ENCODE data around the gene ATP4A. TPM values are rescaled to one million over a fixed set of nuclear protein-coding genes. Genes with fewer than 3 reads are reported as not detected.
A peak's percentile ranks its signal among the peaks of the same experiment; 100 is the strongest.
"Not testable (repeated sequence)": the region's sequence is repeated elsewhere in the genome, so short reads cannot be mapped to it uniquely, and the experiment has no call there.

Gene ATP4A
- total RNA-seq, 3 donors from 2014 or later (not counting 1 experiment from before 2014, with no cell fraction given), result not detected

- Mint-ChIP-seq H3K9me3 (no peaks in the 10 kb centered on the region), H3K27ac (no peak overlapping the region), H3K36me3 (no peaks in the 10 kb centered on the region), H3K4me1 (peaks cover 10 to 14% of the 10 kb centered on the region in 2 donors), H3K4me3 (no peak overlapping the region), H3K27me3 (ENCODE audit: low read depth in 2 of 2) (no peaks in the 10 kb centered on the region)
- peak overlapping the region; percentile 64 for H3K27ac ChIP-seq (ENCODE audit: low read length)
- H3K9me3 ChIP-seq (ENCODE audit: control insufficient read depth, insufficient read depth, low read length), result no peaks in the 10 kb centered on the region
- 40% methylated on average over 6 of the region's 6 CpGs for WGBS (ENCODE audit: insufficient coverage)
- H3K27me3 ChIP-seq (ENCODE audit: control insufficient read depth, insufficient read depth, low read length), result no peaks in the 10 kb centered on the region
- no peak overlapping the region for H3K4me3 ChIP-seq (ENCODE audit: low read length)
- ATAC-seq (no peak), DNase-seq (peak in 1 of 2 donors; percentile 47)
- intact Hi-C loops (cut with micrococcal nuclease), result no loop called here
- H3K4me1 ChIP-seq (ENCODE audit: control insufficient read depth, insufficient read depth, low read length), result peaks cover 32% of the 10 kb centered on the region
- TF ChIP-seq CTCF (IDR thresholded peaks at IDR 0.05), result no peak
- H3K36me3 ChIP-seq (ENCODE audit: control insufficient read depth, insufficient read depth, low read length), result no peaks in the 10 kb centered on the region
These were observed 46.4 kb upstream of the ATP4A start for GRCh38 chr19:35609851-35610353.

GRCh38 chr19:35608251-35608650 lies 44.8 kb upstream of the ATP4A start:
- Histone ChIP-seq H3K36me3 (ENCODE audit: control insufficient read depth, insufficient read depth, low read length) (no peaks in the 10 kb centered on the region), H3K9me3 (ENCODE audit: control insufficient read depth, insufficient read depth, low read length) (no peaks in the 10 kb centered on the region), H3K27me3 (ENCODE audit: control insufficient read depth, insufficient read depth, low read length) (no peaks in the 10 kb centered on the region), H3K27ac (ENCODE audit: low read length) (no peak overlapping the region), H3K4me3 (ENCODE audit: low read length) (no peak overlapping the region), H3K4me1 (ENCODE audit: control insufficient read depth, insufficient read depth, low read length) (peaks cover 29% of the 10 kb centered on the region)
- intact Hi-C loops (cut with micrococcal nuclease), result no loop called here
- no peak for TF ChIP-seq CTCF (IDR thresholded peaks at IDR 0.05)
- H3K4me1 Mint-ChIP-seq, result peaks cover 10 to 14% of the 10 kb centered on the region in 2 donors
- no peak for ATAC-seq
- H3K4me3 Mint-ChIP-seq, result no peak overlapping the region
- no peaks in the 10 kb centered on the region for H3K36me3 Mint-ChIP-seq
- no peak overlapping the region for H3K27ac Mint-ChIP-seq
- H3K9me3 Mint-ChIP-seq, result no peaks in the 10 kb centered on the region
- 80% methylated on average over 2 of the region's 2 CpGs for WGBS (ENCODE audit: insufficient coverage)
- H3K27me3 Mint-ChIP-seq (ENCODE audit: low read depth in 2 of 2), result no peaks in the 10 kb centered on the region
- DNase-seq, result peak in 1 of 2 donors; percentile 26

GRCh38 chr19:35607661-35608060 lies 44.2 kb upstream of the ATP4A start:
- Histone ChIP-seq H3K27me3 (ENCODE audit: control insufficient read depth, insufficient read depth, low read length) (no peaks in the 10 kb centered on the region), H3K4me1 (ENCODE audit: control insufficient read depth, insufficient read depth, low read length) (peaks cover 23% of the 10 kb centered on the region), H3K27ac (ENCODE audit: low read length) (no peak overlapping the region), H3K36me3 (ENCODE audit: control insufficient read depth, insufficient read depth, low read length) (no peaks in the 10 kb centered on the region), H3K4me3 (ENCODE audit: low read length) (no peak overlapping the region), H3K9me3 (ENCODE audit: control insufficient read depth, insufficient read depth, low read length) (no peaks in the 10 kb centered on the region)
- intact Hi-C loops (cut with micrococcal nuclease), result no loop called here
- no peak for DNase-seq
- no peak for TF ChIP-seq CTCF (IDR thresholded peaks at IDR 0.05)
- Mint-ChIP-seq H3K36me3 (no peaks in the 10 kb centered on the region), H3K9me3 (no peaks in the 10 kb centered on the region), H3K27ac (no peak overlapping the region), H3K4me1 (peaks cover 7 to 12% of the 10 kb centered on the region in 2 donors), H3K4me3 (no peak overlapping the region), H3K27me3 (ENCODE audit: low read depth in 2 of 2) (no peaks in the 10 kb centered on the region)
- ATAC-seq, result no peak
- WGBS (ENCODE audit: insufficient coverage), result 71% methylated on average over 2 of the region's 3 CpGs

GRCh38 chr19:35607170-35607569 lies 43.7 kb upstream of the ATP4A start:
- H3K27ac Mint-ChIP-seq; H3K4me1 Mint-ChIP-seq; H3K9me3 ChIP-seq (ENCODE audit: control insufficient read depth, insufficient read depth, low read length); DNase-seq; H3K27ac ChIP-seq (ENCODE audit: low read length); H3K36me3 ChIP-seq (ENCODE audit: control insufficient read depth, insufficient read depth, low read length); H3K27me3 ChIP-seq (ENCODE audit: control insufficient read depth, insufficient read depth, low read length); ATAC-seq; H3K27me3 Mint-ChIP-seq (ENCODE audit: low read depth in 2 of 2); H3K9me3 Mint-ChIP-seq; H3K36me3 Mint-ChIP-seq; H3K4me3 ChIP-seq (ENCODE audit: low read length); intact Hi-C loops (cut with micrococcal nuclease); H3K4me3 Mint-ChIP-seq: not testable (repeated sequence)
- 84% methylated on average over 4 of the region's 8 CpGs for WGBS (ENCODE audit: insufficient coverage)
- H3K4me1 ChIP-seq (ENCODE audit: control insufficient read depth, insufficient read depth, low read length), result peaks cover 19% of the 10 kb centered on the region

GRCh38 chr19:35604436-35604835 lies 41.0 kb upstream of the ATP4A start:
- DNase-seq; H3K4me1 ChIP-seq (ENCODE audit: control insufficient read depth, insufficient read depth, low read length); H3K36me3 Mint-ChIP-seq; H3K27ac Mint-ChIP-seq; H3K27ac ChIP-seq (ENCODE audit: low read length); H3K4me3 ChIP-seq (ENCODE audit: low read length); H3K4me1 Mint-ChIP-seq; H3K4me3 Mint-ChIP-seq; H3K9me3 Mint-ChIP-seq; ATAC-seq; H3K27me3 ChIP-seq (ENCODE audit: control insufficient read depth, insufficient read depth, low read length); H3K27me3 Mint-ChIP-seq (ENCODE audit: low read depth in 2 of 2); H3K9me3 ChIP-seq (ENCODE audit: control insufficient read depth, insufficient read depth, low read length); intact Hi-C loops (cut with micrococcal nuclease); H3K36me3 ChIP-seq (ENCODE audit: control insufficient read depth, insufficient read depth, low read length): not testable (repeated sequence)
- WGBS (ENCODE audit: insufficient coverage), result 92% methylated on average over 4 of the region's 4 CpGs
